NCI-H345 (cell line): ENCODE results near the gene TTC7B.
"Not testable (repeated sequence)": the region's sequence is repeated elsewhere in the genome, so short reads cannot be mapped to it uniquely, and the experiment has no call there.

Experiments used
- DNase-seq: peaks from one replicate; lab custom pipeline; 2025; lab: John Stamatoyannopoulos, UW

The TTC7B gene

GRCh38 chr14:90815822-90816662 is at the start of gene TTC7B:
TSS of gene TTC7B (minus strand) at chr14:90816430. CDS start at chr14:90816295, 135 bp downstream.
- peak; percentile 52 for DNase-seq

DNA sequence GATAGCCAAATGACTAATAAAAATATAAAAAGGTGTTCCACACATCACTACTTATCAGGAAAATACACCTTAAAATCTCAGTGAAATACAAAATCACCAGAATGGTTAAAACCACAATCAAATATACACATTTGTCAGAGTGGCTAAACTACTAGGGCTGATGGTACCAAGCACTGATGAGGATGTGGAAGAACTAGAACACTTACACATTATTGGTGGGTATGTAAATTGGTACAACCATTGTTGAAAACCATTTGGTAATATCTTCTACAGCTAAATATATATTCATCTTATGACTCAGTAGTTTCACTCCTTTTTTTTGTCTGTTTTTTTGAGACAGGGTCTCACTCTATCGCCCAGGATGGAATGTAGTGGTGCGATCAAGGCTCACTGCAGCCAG is 48.5 kb upstream of the TTC7B start:
- DNase-seq: no peak

DNA sequence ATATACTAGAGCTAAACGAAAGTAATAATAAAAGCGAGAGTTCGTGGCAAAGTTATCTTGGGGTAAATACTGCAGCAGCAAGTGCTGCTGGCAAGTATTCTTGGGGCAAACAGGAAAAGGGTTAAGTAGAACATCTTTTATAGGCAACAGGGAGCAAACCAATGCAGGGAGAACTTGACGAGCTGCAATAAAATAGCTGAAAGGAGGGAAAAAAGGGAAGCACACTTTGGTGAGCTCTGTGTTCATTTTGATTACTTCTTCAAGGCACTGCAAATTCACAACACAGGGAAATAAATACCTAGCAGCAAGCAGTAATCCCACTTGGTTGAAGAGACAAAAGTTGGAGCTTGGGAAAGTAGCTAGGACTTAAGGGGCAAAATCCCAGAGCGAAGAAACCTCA is 42.3 kb upstream of the TTC7B start:
- DNase-seq: no peak

DNA sequence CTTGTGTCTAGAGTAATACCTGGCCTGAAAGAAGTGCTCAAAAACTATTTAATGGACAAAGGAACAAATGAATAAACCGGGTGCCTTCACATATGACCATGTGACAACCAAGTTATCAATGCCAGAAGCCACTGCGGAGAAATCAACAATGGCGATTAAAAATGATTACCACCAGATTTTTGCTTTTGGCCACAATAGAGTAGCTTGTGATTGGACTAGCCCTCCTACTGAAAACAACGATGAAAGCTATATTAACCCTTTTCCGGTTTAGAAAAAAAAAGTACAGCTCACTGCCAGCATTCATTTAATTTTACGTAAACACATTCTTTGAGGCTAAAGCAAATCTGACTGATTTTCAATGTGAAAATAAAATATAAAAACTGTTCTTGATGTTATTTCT is 41.6 kb upstream of the TTC7B start:
- DNase-seq: no peak

DNA sequence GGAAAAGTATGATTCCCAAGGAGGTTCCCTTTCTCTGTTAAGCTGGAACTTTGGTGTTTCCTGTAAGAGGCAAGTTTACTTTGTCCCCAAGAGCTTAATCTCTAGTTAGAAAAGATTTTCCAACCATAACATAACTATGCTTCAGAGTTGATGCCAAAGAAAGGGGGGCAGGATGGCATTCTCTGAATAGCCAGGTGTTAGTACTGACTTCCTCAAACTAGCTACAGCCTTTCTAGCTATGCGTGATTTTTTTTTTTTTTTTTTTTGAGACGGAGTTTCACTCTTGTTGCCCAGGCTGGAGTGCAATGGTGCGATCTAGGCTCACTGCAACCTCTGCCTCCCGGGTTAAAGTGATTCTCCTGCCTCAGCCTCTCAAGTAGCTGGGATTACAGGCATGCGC is 39.9 kb upstream of the TTC7B start:
- not testable (repeated sequence) for DNase-seq

DNA sequence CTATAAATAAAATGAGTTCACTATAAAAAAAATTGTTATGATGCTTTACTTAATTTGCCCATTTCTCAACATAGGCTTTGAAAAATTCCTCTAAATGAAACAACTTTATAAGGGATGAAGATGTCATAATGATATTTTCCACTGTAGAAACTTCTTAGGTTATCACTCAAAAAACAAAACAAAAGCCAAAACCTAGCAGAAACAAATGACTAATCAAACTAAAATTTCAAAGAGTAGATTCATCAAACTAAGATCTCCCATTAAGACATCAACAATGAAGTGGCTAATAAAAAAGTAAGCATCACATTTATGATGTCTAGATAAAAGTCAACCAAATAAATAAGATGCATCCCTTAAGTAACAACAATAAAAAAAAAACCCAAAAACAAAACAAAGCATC is 36.9 kb upstream of the TTC7B start:
- no peak for DNase-seq

DNA sequence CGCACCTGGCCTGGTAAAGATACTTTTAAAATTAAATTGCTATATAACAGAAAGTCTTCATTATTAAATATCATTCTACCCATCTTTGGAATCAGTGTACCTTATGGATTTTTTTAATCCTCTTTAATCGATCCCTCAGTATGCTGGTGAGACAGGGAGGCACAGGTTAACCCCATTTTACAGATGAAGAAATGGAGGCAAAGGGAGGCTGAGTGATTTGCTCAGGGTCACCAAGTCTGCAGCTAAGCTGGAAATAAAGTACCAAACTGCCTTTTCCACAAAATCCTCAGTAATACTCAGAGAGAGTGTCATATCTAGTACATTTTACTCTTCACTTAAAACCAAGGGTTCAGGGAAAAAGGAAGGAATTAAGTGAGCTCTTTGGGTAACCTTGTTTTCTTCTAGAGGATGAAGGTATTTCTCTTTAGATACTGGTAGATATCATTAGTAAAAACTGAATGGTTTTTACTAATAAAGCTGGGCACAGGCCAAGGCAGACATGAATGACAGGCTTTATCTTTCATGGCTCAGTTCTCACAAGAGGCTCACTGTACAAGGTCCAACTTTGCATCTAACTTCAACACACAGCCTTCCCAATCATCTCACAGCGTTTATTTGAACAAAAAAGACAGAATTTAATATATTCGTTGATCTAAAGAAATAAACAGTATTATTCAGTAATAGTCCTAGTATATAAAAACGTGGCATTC is 35.3 kb upstream of the TTC7B start:
- no peak for DNase-seq

DNA sequence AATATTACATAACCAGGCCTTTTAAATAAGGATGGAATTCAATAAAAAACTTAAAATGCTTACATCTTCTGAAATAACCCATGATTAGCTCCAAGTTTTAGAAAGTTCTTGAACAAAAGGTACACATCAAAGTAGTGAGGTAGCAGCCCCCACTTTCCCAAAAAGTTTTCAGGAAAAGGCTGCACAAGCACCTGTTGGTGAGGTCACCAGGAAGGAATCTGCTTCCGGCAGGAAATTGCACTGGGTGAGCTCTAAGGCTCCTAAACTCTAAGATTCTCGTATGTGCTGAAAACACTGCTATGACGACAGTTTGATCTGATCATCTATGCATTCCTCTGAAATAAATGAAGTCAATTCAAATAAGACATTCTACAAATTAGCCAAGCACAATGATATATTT is 34.3 kb upstream of the TTC7B start:
- DNase-seq: no peak

DNA sequence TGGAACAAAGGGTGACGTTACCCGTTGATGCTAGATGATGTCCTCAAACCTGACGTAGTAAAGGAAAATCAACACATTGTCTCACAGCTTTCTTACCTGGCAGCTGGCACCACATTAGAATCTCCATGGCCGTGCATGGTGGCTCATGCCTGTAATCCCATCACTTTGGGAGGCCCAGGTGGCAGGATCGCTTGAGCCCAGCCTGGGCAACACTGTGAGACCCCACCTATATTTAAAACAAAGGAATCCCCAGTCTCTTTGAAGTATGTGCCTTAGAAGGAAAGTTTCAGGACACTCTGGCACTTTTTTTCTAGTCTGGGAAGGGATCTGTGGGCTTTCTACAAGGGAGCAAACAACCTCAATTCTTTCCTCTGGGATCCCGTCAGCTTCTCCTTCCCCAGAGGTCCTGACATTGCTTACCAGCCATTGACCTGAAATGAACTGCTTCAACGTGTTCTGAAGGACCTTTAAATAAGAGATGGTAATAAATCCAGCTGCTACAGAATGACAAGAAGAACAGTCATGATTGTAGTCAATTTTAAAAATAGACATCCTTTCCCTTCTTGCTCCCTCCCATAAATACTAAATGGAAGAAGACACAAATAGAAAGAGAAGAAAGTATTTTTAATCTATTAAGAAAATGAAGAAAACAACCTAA is 33.7 kb upstream of the TTC7B start:
- no peak for DNase-seq

DNA sequence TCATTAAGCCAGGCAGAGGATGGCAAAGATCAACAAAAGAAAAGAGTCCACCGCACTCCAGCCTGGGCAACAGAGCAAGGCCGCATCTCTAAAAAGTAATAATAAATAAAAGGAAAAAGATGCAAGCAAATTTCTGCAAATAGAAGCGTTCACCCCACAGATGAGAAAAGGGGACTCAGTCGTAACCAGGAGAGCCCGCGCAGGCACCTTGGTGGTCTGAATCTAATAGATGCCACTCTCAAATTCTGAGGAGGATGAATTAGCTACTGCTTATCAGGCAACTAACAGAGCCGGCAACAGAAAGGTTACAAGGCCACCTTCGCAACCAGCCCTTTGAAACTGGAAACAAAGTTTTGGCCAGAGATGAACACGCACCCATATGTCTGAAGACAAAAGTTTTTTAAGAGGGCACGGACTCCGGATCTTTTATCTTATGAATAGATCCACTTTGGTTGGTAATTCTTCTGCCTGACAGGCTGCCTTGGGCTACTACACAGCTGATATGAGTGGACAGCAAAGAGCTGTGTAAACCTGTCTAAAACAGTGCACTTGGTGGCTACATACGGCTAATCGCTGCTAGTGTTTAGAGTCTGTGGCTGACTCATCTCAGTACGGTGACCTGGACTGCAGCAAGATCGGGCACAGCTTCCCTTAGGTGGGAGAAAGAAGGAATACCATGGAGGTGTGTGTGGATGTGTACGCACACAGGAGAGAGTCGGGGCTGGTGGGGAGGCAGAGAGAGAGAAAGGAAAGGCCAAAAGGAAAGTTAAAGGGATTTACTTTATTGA is 32.9 kb upstream of the TTC7B start:
- no peak for DNase-seq

- DNase-seq: no peak
These were observed 30.3 kb upstream of the TTC7B start for GRCh38 chr14:90846511-90846910.

DNA sequence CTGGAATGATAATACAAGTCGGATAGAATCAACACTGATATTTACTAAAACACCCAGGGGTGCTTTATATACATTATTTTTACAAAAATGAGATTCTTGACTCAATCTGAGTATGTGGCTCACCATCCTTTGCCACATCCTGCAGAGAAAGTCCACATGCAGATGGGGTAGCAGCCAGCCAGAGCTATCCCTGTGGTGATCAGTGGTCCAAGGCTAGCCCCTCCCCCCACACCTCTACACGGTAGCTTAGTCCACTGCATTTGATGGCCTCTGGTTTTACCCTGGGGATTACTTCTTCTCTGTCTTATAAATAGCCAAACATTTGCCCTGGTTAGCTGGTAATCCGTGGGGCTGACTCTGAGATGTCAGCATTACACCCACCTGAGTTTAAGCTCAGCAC is 28.1 kb upstream of the TTC7B start:
- DNase-seq: no peak

DNA sequence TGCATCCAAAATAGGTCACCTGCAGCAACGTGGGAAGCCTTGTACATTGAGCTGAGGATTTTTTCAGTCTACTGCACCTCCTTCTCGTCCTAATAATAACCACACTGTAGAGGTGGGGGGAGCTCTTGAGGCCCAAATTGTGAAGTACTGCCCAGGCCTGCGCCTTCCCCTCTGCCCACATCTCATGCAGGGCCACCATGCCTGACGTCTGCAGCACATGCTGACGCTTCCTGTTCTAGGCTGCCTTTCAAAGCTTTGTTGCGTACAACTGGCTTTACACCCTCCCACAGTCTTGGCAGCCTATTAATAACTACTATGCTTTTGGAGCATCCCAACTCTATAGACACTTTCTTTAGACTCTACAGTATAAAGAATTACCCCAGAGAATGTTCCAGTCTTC is 26.5 kb upstream of the TTC7B start:
- DNase-seq: no peak

DNA sequence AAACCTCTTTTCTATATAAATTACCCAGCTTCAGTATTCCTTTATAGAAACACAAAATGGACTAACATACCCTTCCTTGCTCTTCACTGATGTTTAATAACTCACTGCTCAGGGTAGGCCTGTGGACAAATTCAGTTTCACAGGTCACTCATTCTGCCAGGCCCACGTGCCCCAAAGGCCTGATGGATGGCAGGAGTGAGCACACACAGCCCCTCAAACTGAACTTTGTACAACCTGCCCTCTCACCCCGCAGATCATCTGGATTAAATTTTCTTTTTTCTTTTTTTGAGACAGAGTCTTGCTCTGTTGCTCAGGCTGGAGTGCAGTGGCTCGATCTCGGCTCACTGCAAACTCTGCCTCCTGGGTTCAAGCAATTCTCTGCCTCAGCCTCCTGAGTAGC is 24.4 kb upstream of the TTC7B start:
- DNase-seq: not testable (repeated sequence)

- no peak for DNase-seq
These were observed 23.6 kb upstream of the TTC7B start for GRCh38 chr14:90839889-90840266.

DNA sequence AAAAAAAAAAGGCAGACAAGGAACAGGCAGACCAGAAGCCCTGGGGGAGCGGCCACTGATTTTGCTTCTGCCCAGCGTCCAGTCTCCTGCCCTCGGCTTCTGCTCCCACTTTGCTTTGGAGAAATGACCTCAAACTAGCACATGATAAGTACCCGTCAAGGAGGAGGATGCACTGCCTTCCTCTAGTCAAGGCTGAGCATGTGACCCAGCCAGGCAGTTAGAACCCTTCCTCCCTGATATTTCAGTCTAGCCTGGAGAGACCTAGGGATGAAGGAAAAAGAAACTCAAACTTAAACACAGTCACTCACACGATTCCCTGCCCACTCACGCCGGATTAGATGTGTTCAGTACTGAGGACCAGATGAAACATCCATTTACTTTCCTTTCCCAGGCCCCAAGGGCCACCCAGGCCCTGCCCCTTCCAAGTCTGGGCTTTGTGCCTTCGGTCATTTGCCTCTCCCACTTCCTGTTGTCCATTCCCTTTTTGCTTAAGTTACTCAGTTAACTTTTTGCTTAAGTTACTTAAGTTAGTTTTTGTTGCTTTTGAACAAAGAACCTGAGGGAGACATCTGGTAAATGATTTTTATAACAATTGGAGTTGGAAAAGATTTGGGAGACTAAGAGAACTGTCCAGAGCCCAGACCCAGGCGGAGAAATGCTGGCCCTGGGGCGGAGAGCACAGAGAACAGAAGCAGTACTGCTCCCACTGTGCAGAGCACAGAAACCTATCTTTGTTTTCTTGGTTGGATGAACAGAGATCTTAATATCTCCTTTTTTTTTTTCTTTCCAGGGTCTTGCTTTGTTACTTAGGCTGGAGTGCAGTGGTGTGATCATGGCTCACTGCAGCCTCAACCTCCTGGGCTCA is 23.0 kb upstream of the TTC7B start:
- no peak for DNase-seq

DNA sequence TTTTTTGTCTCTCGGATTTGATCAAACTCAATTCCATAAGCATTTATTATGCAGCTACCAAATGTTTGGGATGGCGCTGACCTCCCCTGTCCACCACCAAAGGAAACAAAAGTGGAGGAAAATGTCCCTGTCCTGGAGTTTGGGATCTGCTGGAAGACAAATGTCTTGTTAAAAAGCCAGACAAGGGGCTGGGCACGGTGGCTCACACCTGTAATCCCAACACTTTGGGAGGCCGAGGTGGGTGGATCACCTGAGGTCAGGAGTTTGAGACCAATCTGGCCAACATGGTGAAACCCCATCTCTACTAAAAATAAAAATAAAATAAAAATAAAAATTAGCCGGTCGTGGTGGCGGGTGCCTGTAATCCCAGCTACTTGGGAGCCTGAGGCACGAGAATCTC is 22.3 kb upstream of the TTC7B start:
- not testable (repeated sequence) for DNase-seq

DNA sequence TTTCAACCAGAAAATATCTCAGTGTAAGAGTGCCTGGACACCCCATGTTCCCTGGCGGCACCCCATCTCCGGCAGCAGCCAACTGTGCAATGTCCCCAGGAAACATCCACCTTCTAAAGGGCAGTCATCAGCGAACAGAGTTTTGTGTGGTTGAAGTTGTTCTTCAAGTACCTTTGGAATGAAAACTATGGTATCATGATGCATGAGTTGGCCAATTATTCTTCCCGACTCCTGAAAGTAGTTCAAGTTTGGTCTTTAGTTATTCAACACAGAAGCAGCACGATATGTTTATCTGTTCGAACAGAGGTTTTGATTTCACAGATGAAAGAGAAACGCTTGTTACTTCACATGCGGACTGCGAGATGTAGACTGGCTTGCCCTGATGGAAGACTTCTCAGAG is 21.1 kb upstream of the TTC7B start:
- DNase-seq: no peak

DNA sequence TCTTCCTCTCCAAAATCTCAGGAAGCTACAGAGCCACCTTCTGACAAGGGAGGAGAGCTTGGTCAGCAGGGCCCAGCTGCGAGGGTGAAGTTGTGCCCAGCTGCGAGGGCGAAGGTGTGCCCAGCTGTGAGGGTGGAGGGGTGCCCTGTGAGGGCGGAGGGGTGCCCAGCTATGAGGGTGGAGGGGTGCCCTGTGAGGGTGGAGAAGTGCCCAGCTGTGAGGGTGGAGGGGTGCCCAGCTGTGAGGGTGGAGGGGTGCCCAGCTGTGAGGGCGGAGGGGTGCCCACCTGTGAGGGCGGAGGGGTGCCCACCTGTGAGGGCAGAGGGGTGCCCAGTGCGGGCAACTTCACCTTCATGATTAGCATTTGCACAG is 20.4 kb upstream of the TTC7B start:
- no peak for DNase-seq

- no peak for DNase-seq
These were observed 15.6 kb upstream of the TTC7B start for GRCh38 chr14:90831821-90832220.

DNA sequence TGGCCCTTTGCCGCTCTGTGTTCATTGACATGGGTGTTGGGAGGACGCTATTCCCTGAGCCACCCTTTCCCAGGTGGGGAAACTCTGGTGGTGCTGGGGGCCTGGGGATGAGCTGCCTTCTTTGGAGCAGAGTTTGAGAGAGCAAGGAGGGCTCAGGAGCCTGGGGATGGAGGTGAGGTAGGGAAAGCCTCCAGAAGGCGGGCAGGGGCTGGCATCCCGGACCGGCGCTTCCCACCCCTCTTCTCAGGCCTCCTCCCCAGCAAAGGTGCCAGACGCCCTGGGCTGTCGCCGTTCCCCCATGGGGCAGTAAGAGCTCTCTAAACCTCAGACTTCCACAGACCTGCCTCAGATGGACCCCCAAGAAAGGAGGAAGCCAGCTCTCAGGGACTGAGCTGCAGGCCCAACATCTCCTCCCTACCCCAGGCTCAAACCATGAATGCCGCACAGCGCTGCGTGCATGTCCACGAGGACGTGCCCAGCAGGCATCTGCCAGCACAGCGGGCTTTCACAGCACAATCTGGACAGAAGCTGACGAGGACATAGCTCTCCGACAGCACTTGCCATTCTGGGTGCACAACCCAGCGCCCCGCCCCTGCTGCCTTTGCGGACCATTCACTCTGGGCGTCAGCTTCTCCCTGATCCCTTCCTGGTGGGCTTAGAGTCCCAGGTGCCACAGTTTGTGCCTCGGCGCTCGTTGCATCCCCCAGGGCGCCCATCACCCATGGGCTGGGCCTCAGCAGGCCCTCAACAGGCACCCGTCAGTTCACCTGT is 14.9 kb upstream of the TTC7B start:
- no peak for DNase-seq
